ENCODE measurements around the gene WDR35.
A peak's percentile ranks its signal among the peaks of the same experiment; 100 is the strongest.
"Not testable (repeated sequence)": the region's sequence is repeated elsewhere in the genome, so short reads cannot be mapped to it uniquely, and the experiment has no call there.

Gene WDR35

GRCh38 chr2:19891971-19892370, 97.9 kb downstream of the WDR35 start:
- DNase-seq, result not testable (repeated sequence)

GRCh38 chr2:19890104-19890503, 99.8 kb downstream of the WDR35 start:
- no peak for DNase-seq

- peak; percentile 37 for DNase-seq
Observed at GRCh38 chr2:19888831-19889230, 101.1 kb downstream of the WDR35 start.

GRCh38 chr2:19887510-19887909, 102.4 kb downstream of the WDR35 start:
- DNase-seq, result no peak

- DNase-seq, result peak; percentile 32
Observed at GRCh38 chr2:19886261-19886660, 103.6 kb downstream of the WDR35 start.

GRCh38 chr2:19885791-19886190, 104.1 kb downstream of the WDR35 start:
- DNase-seq, result peak; percentile 17

- DNase-seq, result peak; percentile 28
Observed at GRCh38 chr2:19883971-19884720, 105.8 kb downstream of the WDR35 start.

GRCh38 chr2:19883486-19883885, 106.4 kb downstream of the WDR35 start:
- peak; percentile 8 for DNase-seq

- DNase-seq, result peak; percentile 15
Observed at GRCh38 chr2:19882286-19882685, 107.6 kb downstream of the WDR35 start.

GRCh38 chr2:19881908-19882265, 108.0 kb downstream of the WDR35 start:
- peak; percentile 10 for DNase-seq

- peak; percentile 35 for DNase-seq
Observed at GRCh38 chr2:19881221-19881907, 108.5 kb downstream of the WDR35 start.

GRCh38 chr2:19880191-19880590, 109.7 kb downstream of the WDR35 start:
- DNase-seq, result peak; percentile 8

GRCh38 chr2:19879120-19879519, 110.8 kb downstream of the WDR35 start:
- DNase-seq, result peak; percentile 18

- DNase-seq, result peak; percentile 44
Observed at GRCh38 chr2:19878268-19879046, 111.4 kb downstream of the WDR35 start.

GRCh38 chr2:19876751-19877150, 113.2 kb downstream of the WDR35 start:
- DNase-seq, result peak; percentile 10

GRCh38 chr2:19875280-19875679, 114.6 kb downstream of the WDR35 start:
- DNase-seq, result no peak

- no peak for DNase-seq
Observed at GRCh38 chr2:19874726-19875125, 115.2 kb downstream of the WDR35 start.

- DNase-seq, result no peak
Observed at GRCh38 chr2:19873014-19873413, 116.9 kb downstream of the WDR35 start.

GRCh38 chr2:19872302-19872701, 117.6 kb downstream of the WDR35 start:
- no peak for DNase-seq

GRCh38 chr2:19871836-19872235, 118.1 kb downstream of the WDR35 start:
- DNase-seq, result no peak

GRCh38 chr2:19870792-19871191, 119.1 kb downstream of the WDR35 start:
- DNase-seq, result no peak

GRCh38 chr2:19868701-19869580, 121.0 kb downstream of the WDR35 start:
- peak; percentile 81 for DNase-seq

GRCh38 chr2:19868224-19868623, 121.7 kb downstream of the WDR35 start:
- no peak for DNase-seq
